ENCODE measurements around the gene PRKAG2.

Gene PRKAG2

GRCh38 chr7:151629713-151630272 lies 247.1 kb downstream of the PRKAG2 start:
- no peaks in the 10 kb centered on the region for H3K36me3 ChIP-seq (ENCODE audit: insufficient read depth)
- no peak overlapping the region for H3K4me3 ChIP-seq (IDR thresholded peaks at IDR 0.05; ENCODE audit: insufficient read depth, low read depth, low read length)
- peak overlapping the region; percentile 98 for H3K4me2 ChIP-seq
- no peaks in the 10 kb centered on the region for H3K27me3 ChIP-seq (ENCODE audit: insufficient read depth, low read depth)
- H3K4me1 ChIP-seq (ENCODE audit: low read depth, poor library complexity, severe bottlenecking): peaks cover 16% of the 10 kb centered on the region
- H2AFZ ChIP-seq (ENCODE audit: low read depth): no peak overlapping the region
- TF ChIP-seq, protein P1, sequence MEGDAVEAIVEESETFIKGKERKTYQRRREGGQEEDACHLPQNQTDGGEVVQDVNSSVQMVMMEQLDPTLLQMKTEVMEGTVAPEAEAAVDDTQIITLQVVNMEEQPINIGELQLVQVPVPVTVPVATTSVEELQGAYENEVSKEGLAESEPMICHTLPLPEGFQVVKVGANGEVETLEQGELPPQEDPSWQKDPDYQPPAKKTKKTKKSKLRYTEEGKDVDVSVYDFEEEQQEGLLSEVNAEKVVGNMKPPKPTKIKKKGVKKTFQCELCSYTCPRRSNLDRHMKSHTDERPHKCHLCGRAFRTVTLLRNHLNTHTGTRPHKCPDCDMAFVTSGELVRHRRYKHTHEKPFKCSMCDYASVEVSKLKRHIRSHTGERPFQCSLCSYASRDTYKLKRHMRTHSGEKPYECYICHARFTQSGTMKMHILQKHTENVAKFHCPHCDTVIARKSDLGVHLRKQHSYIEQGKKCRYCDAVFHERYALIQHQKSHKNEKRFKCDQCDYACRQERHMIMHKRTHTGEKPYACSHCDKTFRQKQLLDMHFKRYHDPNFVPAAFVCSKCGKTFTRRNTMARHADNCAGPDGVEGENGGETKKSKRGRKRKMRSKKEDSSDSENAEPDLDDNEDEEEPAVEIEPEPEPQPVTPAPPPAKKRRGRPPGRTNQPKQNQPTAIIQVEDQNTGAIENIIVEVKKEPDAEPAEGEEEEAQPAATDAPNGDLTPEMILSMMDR (conservative IDR thresholded peaks at IDR 0.05; ENCODE audit: low read depth, low read length): no peak
- H3K27ac ChIP-seq: no peak overlapping the region
- no peaks in the 10 kb centered on the region for H3K79me2 ChIP-seq (ENCODE audit: insufficient read depth, low read depth)
- no peaks in the 10 kb centered on the region for H4K20me1 ChIP-seq (ENCODE audit: insufficient read depth)
- no peak overlapping the region for H3K9ac ChIP-seq

DNA sequence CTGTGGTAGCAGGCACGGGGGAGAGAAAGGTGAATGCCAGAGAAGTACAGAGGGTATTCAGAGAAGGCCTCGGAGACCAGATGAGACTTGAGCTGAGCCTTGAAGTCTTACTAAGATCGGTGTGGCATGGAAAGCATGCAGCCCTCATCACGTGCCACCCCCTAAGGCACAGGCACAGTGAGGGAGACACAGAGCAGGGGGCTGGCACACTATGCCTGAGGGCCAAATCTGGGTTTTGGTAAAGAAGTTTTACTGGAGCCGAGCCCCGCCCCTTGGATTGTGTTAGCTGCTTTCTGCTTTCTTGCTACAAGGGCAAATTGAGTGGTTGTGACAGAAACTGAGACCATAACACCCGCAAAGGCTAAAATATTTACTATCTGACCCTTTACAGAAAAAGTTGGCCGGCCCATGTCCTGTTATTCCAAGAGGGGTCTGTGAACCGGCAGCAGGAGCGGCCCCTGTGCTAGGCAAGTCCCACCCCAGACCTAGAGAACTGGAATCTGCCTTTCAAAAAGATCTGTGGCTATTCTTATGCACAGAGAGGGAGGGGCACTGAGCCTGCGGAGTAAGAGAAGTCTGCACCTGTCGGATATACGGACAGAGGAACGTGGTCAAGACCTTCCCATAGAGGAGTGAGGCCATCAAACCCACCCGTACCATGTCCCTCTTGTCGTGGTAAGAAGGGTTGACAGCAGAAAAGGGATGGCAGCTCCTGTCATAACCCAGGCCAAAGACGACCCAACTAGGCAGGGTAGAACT lies 247.9 kb downstream of the PRKAG2 start:
- Histone ChIP-seq H3K4me2 (no peak overlapping the region), H3K9ac (no peak overlapping the region), H2AFZ (ENCODE audit: low read depth) (no peak overlapping the region), H4K20me1 (ENCODE audit: insufficient read depth) (no peaks in the 10 kb centered on the region), H3K27me3 (ENCODE audit: insufficient read depth, low read depth) (no peaks in the 10 kb centered on the region), H3K36me3 (ENCODE audit: insufficient read depth) (no peaks in the 10 kb centered on the region), H3K27ac (no peak overlapping the region), H3K79me2 (ENCODE audit: insufficient read depth, low read depth) (no peaks in the 10 kb centered on the region), H3K4me1 (ENCODE audit: low read depth, poor library complexity, severe bottlenecking) (peaks cover 16% of the 10 kb centered on the region), H3K4me3 (IDR thresholded peaks at IDR 0.05; ENCODE audit: insufficient read depth, low read depth, low read length) (no peak overlapping the region)
- TF ChIP-seq, protein P1 (conservative IDR thresholded peaks at IDR 0.05; ENCODE audit: low read depth, low read length): no peak

DNA sequence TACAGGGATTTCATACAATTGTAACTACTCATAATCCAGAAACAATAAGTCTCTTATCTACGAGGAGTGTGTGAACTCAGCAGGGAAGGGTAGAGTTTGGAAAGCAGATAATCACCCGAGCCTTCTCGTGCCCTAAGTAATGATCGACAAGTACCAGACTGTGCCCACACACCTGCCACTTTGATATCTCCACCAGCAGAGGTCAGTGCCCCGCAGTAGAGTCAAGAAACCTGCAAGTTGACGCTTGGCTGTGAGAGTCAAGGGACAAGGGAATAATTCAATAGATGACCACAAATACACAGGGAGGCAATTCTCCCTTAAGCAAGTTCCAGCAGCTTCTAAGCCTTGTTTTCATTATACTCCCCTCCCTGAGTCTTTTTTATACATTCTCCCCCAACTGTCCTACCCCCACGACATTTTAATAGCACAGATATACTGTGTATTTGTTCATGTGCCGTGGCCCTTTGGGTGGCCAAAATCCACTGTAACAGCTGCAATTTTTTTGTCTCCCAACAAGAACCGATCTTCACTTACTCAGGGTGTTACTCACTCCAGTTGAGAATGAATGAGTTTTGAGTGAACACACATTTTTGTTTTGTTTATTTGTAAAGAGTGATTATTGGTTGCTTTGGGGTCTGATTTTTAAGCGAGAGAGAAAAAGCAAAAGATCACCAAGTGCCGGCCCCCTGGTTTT lies 250.3 kb downstream of the PRKAG2 start:
- H3K4me1 ChIP-seq (ENCODE audit: low read depth, poor library complexity, severe bottlenecking): peaks cover 16% of the 10 kb centered on the region
- no peak overlapping the region for H2AFZ ChIP-seq (ENCODE audit: low read depth)
- no peaks in the 10 kb centered on the region for H3K36me3 ChIP-seq (ENCODE audit: insufficient read depth)

DNA sequence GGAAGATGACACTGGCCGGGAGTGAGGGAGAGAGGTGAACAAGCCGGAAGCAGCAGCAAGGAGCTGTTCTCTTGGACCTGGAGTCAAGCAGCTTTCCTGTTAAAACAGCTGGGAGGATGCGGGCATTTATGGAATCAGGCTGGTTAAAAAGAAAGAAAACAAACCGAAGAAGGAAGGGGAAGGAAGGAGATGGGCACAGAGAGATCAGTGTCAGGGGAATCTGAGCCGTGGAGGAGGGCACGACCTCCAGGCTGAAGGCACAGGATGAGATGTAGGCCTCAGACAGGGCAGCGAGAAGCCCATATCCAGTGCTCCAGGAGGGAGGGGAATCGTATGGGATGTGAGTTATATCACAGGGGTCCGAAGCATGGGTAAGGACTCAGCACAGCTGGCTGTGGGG lies 251.3 kb downstream of the PRKAG2 start:
- Histone ChIP-seq H3K36me3 (ENCODE audit: insufficient read depth) (no peaks in the 10 kb centered on the region), H3K79me2 (ENCODE audit: insufficient read depth, low read depth) (no peaks in the 10 kb centered on the region), H4K20me1 (ENCODE audit: insufficient read depth) (no peaks in the 10 kb centered on the region), H3K27ac (no peak overlapping the region), H3K4me1 (ENCODE audit: low read depth, poor library complexity, severe bottlenecking) (peaks cover 12% of the 10 kb centered on the region), H3K9ac (no peak overlapping the region), H2AFZ (ENCODE audit: low read depth) (no peak overlapping the region), H3K4me2 (no peak overlapping the region), H3K27me3 (ENCODE audit: insufficient read depth, low read depth) (no peaks in the 10 kb centered on the region), H3K4me3 (IDR thresholded peaks at IDR 0.05; ENCODE audit: insufficient read depth, low read depth, low read length) (no peak overlapping the region)
- TF ChIP-seq, protein P1 (conservative IDR thresholded peaks at IDR 0.05; ENCODE audit: low read depth, low read length): no peak

More for the DNA sequence above, 250.3 kb downstream of the PRKAG2 start:
- TF ChIP-seq, protein P1 (conservative IDR thresholded peaks at IDR 0.05; ENCODE audit: low read depth, low read length): peak; percentile 36
- Histone ChIP-seq H3K27me3 (ENCODE audit: insufficient read depth, low read depth) (no peaks in the 10 kb centered on the region), H3K4me2 (no peak overlapping the region), H3K79me2 (ENCODE audit: insufficient read depth, low read depth) (no peaks in the 10 kb centered on the region), H3K4me3 (IDR thresholded peaks at IDR 0.05; ENCODE audit: insufficient read depth, low read depth, low read length) (no peak overlapping the region), H3K9ac (no peak overlapping the region), H3K27ac (no peak overlapping the region), H4K20me1 (ENCODE audit: insufficient read depth) (no peaks in the 10 kb centered on the region)
